ENCODE results near the gene ADRA2B. TPM values are rescaled to one million over a fixed set of nuclear protein-coding genes. Genes with fewer than 3 reads are reported as not detected.

ADRA2B gene
- total and polyA plus RNA-seq, 2 experiments from 2014 or later = not detected

GRCh38 chr2:96105994-96106715 is 10.2 kb downstream of the ADRA2B start:
- H3F3A ChIP-seq (ENCODE audit: insufficient read depth) = no peaks in the 10 kb centered on the region
- no peak overlapping the region for H3K27ac ChIP-seq
- H3K9me3 ChIP-seq (ENCODE audit: low read depth) = no peaks in the 10 kb centered on the region
- peaks cover 9% of the 10 kb centered on the region for H3K27me3 ChIP-seq (replicated peaks; ENCODE audit: insufficient read depth)
- H2AFZ ChIP-seq = no peak overlapping the region
- H3K9ac ChIP-seq = no peak overlapping the region
- no peak for DNase-seq
- in situ Hi-C loops (cut with MboI) = no loop called here
- H3K79me2 ChIP-seq (ENCODE audit: insufficient read depth) = no peaks in the 10 kb centered on the region
- H3K9me2 ChIP-seq (ENCODE audit: insufficient read depth) = no peaks in the 10 kb centered on the region
- no peaks in the 10 kb centered on the region for H3K36me3 ChIP-seq (ENCODE audit: low read depth)
- TF ChIP-seq EZH2 (IDR thresholded peaks at IDR 0.05; ENCODE audit: insufficient read depth, poor library complexity, severe bottlenecking) (no peak), EZH2phosphoT487 (IDR thresholded peaks at IDR 0.05; ENCODE audit: insufficient read depth, low read depth) (no peak)
- 71 to 73% methylated on average over 8 of the region's 8 CpGs for WGBS, 2 experiments (ENCODE audit: low coverage in 1 of 2, low lambda C conversion rate in 2 of 2, missing lambda C conversion rate in 2 of 2)
- no peak overlapping the region for H3K4me2 ChIP-seq (ENCODE audit: unreplicated experiment)
- H3K4me3 ChIP-seq = no peak overlapping the region
- H4K20me1 ChIP-seq (ENCODE audit: insufficient read depth) = no peaks in the 10 kb centered on the region
- H3K4me1 ChIP-seq (ENCODE audit: insufficient read depth) = no peaks in the 10 kb centered on the region

- TF ChIP-seq EZH2phosphoT487 (IDR thresholded peaks at IDR 0.05; ENCODE audit: insufficient read depth, low read depth) = no peak
- TF ChIP-seq EZH2 (IDR thresholded peaks at IDR 0.05; ENCODE audit: insufficient read depth, poor library complexity, severe bottlenecking) = no peak
- peaks cover 9% of the 10 kb centered on the region for H3K27me3 ChIP-seq (replicated peaks; ENCODE audit: insufficient read depth)
- H2AFZ ChIP-seq = no peak overlapping the region
- no peak overlapping the region for H3K27ac ChIP-seq
- no peaks in the 10 kb centered on the region for H3K4me1 ChIP-seq (ENCODE audit: insufficient read depth)
- H3K4me3 ChIP-seq = no peak overlapping the region
- no peaks in the 10 kb centered on the region for H3K36me3 ChIP-seq (ENCODE audit: low read depth)
- H3K9me3 ChIP-seq (ENCODE audit: low read depth) = no peaks in the 10 kb centered on the region
- no peaks in the 10 kb centered on the region for H3K79me2 ChIP-seq (ENCODE audit: insufficient read depth)
- in situ Hi-C loops (cut with MboI) = no loop called here
- H3F3A ChIP-seq (ENCODE audit: insufficient read depth) = no peaks in the 10 kb centered on the region
- no peak overlapping the region for H3K4me2 ChIP-seq (ENCODE audit: unreplicated experiment)
- DNase-seq = no peak
- H3K9me2 ChIP-seq (ENCODE audit: insufficient read depth) = no peaks in the 10 kb centered on the region
- no peaks in the 10 kb centered on the region for H4K20me1 ChIP-seq (ENCODE audit: insufficient read depth)
- 42% methylated on average over 3 of the region's 3 CpGs for WGBS, 2 experiments (ENCODE audit: low coverage in 1 of 2, low lambda C conversion rate in 2 of 2, missing lambda C conversion rate in 2 of 2)
- no peak overlapping the region for H3K9ac ChIP-seq
These were observed 11.0 kb downstream of the ADRA2B start for GRCh38 chr2:96105152-96105915.

GRCh38 chr2:96104487-96104861 is 11.9 kb downstream of the ADRA2B start:
- Histone ChIP-seq H3K9me2 (ENCODE audit: insufficient read depth) (no peaks in the 10 kb centered on the region), H3F3A (ENCODE audit: insufficient read depth) (no peaks in the 10 kb centered on the region), H3K4me2 (ENCODE audit: unreplicated experiment) (no peak overlapping the region), H2AFZ (no peak overlapping the region), H3K36me3 (ENCODE audit: low read depth) (no peaks in the 10 kb centered on the region), H3K4me3 (no peak overlapping the region), H4K20me1 (ENCODE audit: insufficient read depth) (no peaks in the 10 kb centered on the region), H3K9ac (no peak overlapping the region), H3K79me2 (ENCODE audit: insufficient read depth) (no peaks in the 10 kb centered on the region), H3K9me3 (ENCODE audit: low read depth) (no peaks in the 10 kb centered on the region), H3K27ac (no peak overlapping the region), H3K4me1 (ENCODE audit: insufficient read depth) (no peaks in the 10 kb centered on the region), H3K27me3 (replicated peaks; ENCODE audit: insufficient read depth) (peaks cover 9% of the 10 kb centered on the region)
- no peak for DNase-seq
- in situ Hi-C loops (cut with MboI) = no loop called here
- TF ChIP-seq EZH2phosphoT487 (IDR thresholded peaks at IDR 0.05; ENCODE audit: insufficient read depth, low read depth) = no peak
- TF ChIP-seq EZH2 (IDR thresholded peaks at IDR 0.05; ENCODE audit: insufficient read depth, poor library complexity, severe bottlenecking) = no peak
- WGBS, 2 experiments (ENCODE audit: low coverage in 1 of 2, low lambda C conversion rate in 2 of 2, missing lambda C conversion rate in 2 of 2) = 62 to 70% methylated on average over 6 of the region's 6 CpGs

- WGBS, 2 experiments (ENCODE audit: low coverage in 1 of 2, low lambda C conversion rate in 2 of 2, missing lambda C conversion rate in 2 of 2) = 21 to 28% methylated on average over 5 to 6 of the region's 6 CpGs
- no peak for TF ChIP-seq EZH2 (IDR thresholded peaks at IDR 0.05; ENCODE audit: insufficient read depth, poor library complexity, severe bottlenecking)
- no peak for TF ChIP-seq EZH2phosphoT487 (IDR thresholded peaks at IDR 0.05; ENCODE audit: insufficient read depth, low read depth)
- Histone ChIP-seq H2AFZ (no peak overlapping the region), H3F3A (ENCODE audit: insufficient read depth) (no peaks in the 10 kb centered on the region), H3K9me3 (ENCODE audit: low read depth) (no peaks in the 10 kb centered on the region), H3K4me2 (ENCODE audit: unreplicated experiment) (no peak overlapping the region), H3K9me2 (ENCODE audit: insufficient read depth) (no peaks in the 10 kb centered on the region), H3K9ac (no peak overlapping the region), H3K4me1 (ENCODE audit: insufficient read depth) (no peaks in the 10 kb centered on the region), H3K79me2 (ENCODE audit: insufficient read depth) (no peaks in the 10 kb centered on the region), H4K20me1 (ENCODE audit: insufficient read depth) (no peaks in the 10 kb centered on the region), H3K4me3 (no peak overlapping the region), H3K27ac (no peak overlapping the region), H3K36me3 (ENCODE audit: low read depth) (no peaks in the 10 kb centered on the region), H3K27me3 (replicated peaks; ENCODE audit: insufficient read depth) (peaks cover 7% of the 10 kb centered on the region)
- DNase-seq = no peak
- in situ Hi-C loops (cut with MboI) = no loop called here
These were observed 12.4 kb downstream of the ADRA2B start for GRCh38 chr2:96103761-96104486.
